AG04450 (cell line): ENCODE data around the gene CATSPERZ. TPM values are rescaled to one million over a fixed set of nuclear protein-coding genes. Genes with fewer than 3 reads are reported as not detected.

Experiments used
- CTCF ChIA-PET: fragments of 300-600, 350-600 bp; formaldehyde crosslinking; extraction: SDS; loops from one replicate; lab custom pipeline; 2022; ENCODE audit warnings: antibody characterized with exemption, inconsistent platforms; lab: Charles Lee
- POLR2A ChIA-PET: fragments of 350-600 bp; formaldehyde crosslinking; extraction: SDS; loops from one replicate; lab custom pipeline; 2021; ENCODE audit warnings: antibody characterized with exemption, inconsistent platforms; lab: Yijun Ruan, JAX
- DNase-seq: peaks from one replicate; pipeline ENCODE4 v3.0.0-alpha.2; 2011; ENCODE audit warnings: low read depth, low spot score
- H3K27ac ChIP-seq: one replicate; pipeline ENCODE4 v1.5.1; 2012; ENCODE audit warnings: low read depth, low read length, control low read depth
- H3K27me3 ChIP-seq: one replicate; pipeline ENCODE4 v1.6.0; 2012; ENCODE audit warnings: low read length; ENCODE audit not compliant: control insufficient read depth, insufficient read depth
- H3K4me3 ChIP-seq: 2 replicates; pipeline ENCODE4 v1.5.1; 2011; ENCODE audit warnings: mild to moderate bottlenecking, low read depth, low read length, control low read depth
- H3K9me3 ChIP-seq: 2 replicates; pipeline ENCODE4 v1.5.1; 2012; ENCODE audit warnings: low read length; ENCODE audit not compliant: control insufficient read depth, insufficient read depth
- polyA plus RNA-seq: library from polyadenylated mRNA; depleted of rRNA; stranded (reverse); fragments of >200 nt; gene quantifications from 2 replicates; pipeline ENCODE4 v1.2.3, GENCODE V29; 2011
- TF ChIP-seq, protein P1 (sequence below): IDR thresholded peaks from 2 replicates; pipeline ENCODE4 v1.5.1; 2011; ENCODE audit warnings: low read depth, low read length, control low read depth, inconsistent platforms

The CATSPERZ gene
- polyA plus RNA-seq, 1 experiment = not detected

DNA sequence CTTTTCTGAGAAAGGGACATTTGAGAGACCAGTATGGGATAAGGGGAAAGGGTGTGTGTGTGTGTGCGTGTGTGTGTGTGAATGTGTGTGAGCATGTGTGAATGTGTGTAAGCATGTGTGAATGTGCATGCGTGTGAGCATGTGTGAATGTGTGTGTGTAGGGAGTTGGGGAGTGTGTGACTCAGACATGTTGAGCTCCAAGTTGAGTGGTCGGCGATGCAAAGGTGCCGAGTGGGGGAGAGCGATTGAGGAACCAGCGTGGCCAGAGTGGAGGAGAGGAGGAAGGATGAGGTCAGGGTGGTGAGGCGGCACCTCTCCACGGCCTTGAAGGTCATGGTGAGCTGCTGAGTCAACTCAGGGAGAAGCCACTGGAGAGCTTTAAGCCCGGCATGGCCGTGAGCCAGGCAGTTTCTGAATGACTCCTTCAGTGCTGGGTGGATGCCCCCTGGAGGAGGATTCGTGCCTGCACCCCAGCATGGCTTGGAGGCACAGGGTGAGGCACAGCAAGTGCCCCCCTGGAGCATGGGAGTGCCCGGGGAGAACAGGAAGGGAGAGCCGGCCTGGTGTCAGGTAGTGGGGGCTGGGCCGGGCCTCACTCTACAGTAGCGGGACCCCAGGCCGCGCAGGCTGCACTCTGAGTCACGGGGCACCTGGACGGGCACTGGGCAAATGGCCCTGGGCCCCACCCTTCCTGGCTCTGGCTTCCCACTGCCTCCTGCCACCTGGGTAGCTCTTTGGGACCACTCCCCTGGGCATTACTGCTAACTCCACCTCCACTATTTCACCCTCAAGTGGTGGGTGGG is 31.6 kb downstream of the CATSPERZ start:
- TF ChIP-seq, protein P1, sequence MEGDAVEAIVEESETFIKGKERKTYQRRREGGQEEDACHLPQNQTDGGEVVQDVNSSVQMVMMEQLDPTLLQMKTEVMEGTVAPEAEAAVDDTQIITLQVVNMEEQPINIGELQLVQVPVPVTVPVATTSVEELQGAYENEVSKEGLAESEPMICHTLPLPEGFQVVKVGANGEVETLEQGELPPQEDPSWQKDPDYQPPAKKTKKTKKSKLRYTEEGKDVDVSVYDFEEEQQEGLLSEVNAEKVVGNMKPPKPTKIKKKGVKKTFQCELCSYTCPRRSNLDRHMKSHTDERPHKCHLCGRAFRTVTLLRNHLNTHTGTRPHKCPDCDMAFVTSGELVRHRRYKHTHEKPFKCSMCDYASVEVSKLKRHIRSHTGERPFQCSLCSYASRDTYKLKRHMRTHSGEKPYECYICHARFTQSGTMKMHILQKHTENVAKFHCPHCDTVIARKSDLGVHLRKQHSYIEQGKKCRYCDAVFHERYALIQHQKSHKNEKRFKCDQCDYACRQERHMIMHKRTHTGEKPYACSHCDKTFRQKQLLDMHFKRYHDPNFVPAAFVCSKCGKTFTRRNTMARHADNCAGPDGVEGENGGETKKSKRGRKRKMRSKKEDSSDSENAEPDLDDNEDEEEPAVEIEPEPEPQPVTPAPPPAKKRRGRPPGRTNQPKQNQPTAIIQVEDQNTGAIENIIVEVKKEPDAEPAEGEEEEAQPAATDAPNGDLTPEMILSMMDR = peak; percentile 63
- peak; percentile 38 for DNase-seq
- CTCF ChIA-PET = interaction anchor here (0.7 to 3.8 kb wide), 10 partner anchors 10 to 127 kb away, joined by 3 to 23 read pairs (median 6); partner anchors contain the start of genes PLCB3, PRDX5 and TRMT112

DNA sequence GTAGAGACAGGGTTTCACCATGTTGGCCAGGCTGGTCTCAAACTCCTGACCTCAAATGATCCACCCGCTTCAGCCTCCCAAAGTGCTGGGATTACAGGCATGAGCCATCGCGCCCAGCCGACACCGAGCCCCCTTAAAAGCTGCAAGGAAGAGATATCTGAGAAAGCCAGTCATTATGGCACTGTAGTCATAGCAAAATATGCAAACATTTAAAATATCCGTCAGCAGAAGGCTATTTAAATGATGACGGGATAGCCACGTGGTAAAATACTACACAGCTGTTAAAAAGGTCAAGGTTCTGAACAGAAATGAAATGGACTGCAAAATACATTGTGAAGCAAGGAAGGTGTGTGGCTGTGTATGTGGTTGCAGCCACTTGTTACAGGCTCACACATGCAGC is 33.4 kb downstream of the CATSPERZ start:
- no peak for DNase-seq
- POLR2A ChIA-PET = no interaction called here
- H3K27me3 ChIP-seq = peaks cover 3% of the 10 kb centered on the region
- no peak overlapping the region for H3K4me3 ChIP-seq
- TF ChIP-seq, protein P1 = no peak
- CTCF ChIA-PET = interaction anchor here (1.5 to 3.8 kb wide), 3 partner anchors 8 to 21 kb away, joined by 3 to 21 read pairs (median 19); no protein-coding TSS in a partner anchor
- no peak overlapping the region for H3K27ac ChIP-seq
- no peaks in the 10 kb centered on the region for H3K9me3 ChIP-seq

More for the DNA sequence above, 31.6 kb downstream of the CATSPERZ start:
- Histone ChIP-seq H3K9me3 (no peaks in the 10 kb centered on the region), H3K27me3 (peaks cover 3% of the 10 kb centered on the region), H3K27ac (no peak overlapping the region), H3K4me3 (no peak overlapping the region)
- POLR2A ChIA-PET = interaction anchor here (1.0 to 2.4 kb wide), 2 partner anchors 11 to 14 kb away, joined by 9 to 12 read pairs; partner anchors contain the start of genes PRDX5 and TRMT112

DNA sequence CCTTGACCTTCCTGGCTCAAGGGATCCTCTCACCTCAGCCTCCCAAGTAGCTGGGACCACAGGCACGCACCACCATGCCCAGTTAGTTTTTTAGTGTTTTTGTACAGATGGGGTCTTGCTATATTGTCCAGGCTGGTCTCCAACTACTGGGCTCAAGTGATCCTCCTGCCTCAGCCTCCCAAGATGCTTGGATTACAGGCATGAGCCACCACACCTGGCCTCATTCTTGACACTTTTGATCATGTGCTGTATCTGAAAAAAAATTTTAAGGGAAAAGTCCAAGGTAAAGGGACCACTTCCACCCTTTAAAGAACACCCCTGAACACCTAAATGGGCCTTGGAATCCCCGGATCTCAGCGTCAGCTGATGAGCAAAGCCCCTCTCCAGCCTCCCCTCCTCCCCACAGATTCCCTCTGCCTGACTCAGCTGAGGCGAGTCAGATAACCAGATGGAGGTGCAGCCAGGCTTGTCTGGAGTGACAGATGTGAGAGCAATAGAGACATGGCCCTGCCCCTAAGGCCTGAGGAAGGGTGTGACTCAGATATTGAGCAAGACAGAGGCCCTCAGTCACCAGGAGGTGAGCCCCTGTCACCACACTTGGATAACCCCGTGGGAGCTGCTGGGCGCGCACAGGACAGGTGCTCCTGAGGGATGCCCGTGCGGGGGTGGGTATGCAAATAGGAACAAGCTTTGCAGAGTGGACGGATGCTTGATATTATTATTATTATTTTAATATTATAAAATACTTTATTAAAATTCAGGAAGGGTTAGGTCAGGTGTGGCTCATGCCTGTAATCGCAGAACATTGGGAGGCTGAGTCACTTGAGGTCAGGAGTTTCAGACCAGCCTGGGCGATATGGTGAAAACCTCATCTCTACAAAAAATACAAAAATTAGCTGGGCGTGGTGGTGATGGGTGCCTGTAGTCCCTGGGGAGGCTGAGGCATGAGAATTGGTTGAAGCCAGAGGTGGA is 34.9 kb downstream of the CATSPERZ start:
- no peaks in the 10 kb centered on the region for H3K27me3 ChIP-seq
- H3K4me3 ChIP-seq = no peak overlapping the region
- no peaks in the 10 kb centered on the region; the same call in 1 of the 2 replicates for H3K9me3 ChIP-seq
- H3K27ac ChIP-seq = peak overlapping the region; percentile 47
- TF ChIP-seq, protein P1 = no peak
- CTCF ChIA-PET = interaction anchor here (1.2 kb wide), 1 partner anchor 20 kb away, joined by 3 read pairs; no protein-coding TSS in a partner anchor
- DNase-seq = peak; percentile 75
- POLR2A ChIA-PET = interaction anchor here (1.5 kb wide), 1 partner anchor 18 kb away, joined by 6 read pairs; the partner anchor contains the start of genes PRDX5 and TRMT112

DNA sequence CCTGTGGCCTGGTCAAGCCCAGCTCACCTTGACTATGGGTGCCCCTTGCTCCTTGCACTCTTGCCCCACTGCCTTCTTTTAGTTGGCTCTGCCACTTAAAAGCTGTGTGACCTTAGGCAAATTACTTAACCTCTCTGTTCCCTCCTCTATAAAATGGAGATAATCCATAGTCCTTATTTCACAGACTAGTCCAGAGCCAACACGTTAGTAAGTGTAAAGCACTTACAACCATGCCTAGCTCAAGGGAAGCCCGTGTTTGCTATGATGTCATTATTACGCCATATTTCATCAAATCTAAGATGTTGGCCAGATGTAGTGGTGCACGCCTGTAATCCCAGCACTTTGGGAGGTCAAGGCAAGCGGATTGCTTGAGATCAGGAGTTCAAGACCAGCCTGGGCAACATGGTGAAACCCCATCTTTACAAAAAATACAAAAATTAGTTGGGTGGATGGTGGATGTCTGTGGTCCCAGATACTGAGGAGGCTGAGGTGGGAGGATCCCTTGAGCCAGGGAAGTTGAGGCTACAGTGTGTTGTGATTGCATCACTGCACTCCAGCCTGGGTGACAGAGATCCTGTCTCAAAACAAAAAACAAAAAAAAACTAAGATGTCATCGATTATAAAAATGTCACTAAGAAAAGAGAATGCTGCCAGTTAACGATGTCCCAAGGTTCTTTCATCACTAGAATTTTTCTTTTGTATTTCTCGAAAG is 37.5 kb downstream of the CATSPERZ start:
- Histone ChIP-seq H3K4me3 (no peak overlapping the region), H3K27ac (no peak overlapping the region), H3K27me3 (no peaks in the 10 kb centered on the region), H3K9me3 (peaks cover 4% of the 10 kb centered on the region; the same call in 1 of the 2 replicates)
- TF ChIP-seq, protein P1 = no peak
- no peak for DNase-seq
- CTCF ChIA-PET = interaction anchor here (1.0 to 2.0 kb wide), 4 partner anchors 11 to 111 kb away, joined by 3 to 10 read pairs (median 4); partner anchors contain the start of gene TRMT112
- POLR2A ChIA-PET = interaction anchor here (1.3 kb wide), 1 partner anchor 20 kb away, joined by 3 read pairs; the partner anchor contains the start of genes PRDX5 and TRMT112
